Measurements from ENCODE around the gene AP3S1.
A peak's percentile ranks its signal among the peaks of the same experiment; 100 is the strongest.
"Not testable (repeated sequence)": the region's sequence is repeated elsewhere in the genome, so short reads cannot be mapped to it uniquely, and the experiment has no call there.

Gene AP3S1

DNA sequence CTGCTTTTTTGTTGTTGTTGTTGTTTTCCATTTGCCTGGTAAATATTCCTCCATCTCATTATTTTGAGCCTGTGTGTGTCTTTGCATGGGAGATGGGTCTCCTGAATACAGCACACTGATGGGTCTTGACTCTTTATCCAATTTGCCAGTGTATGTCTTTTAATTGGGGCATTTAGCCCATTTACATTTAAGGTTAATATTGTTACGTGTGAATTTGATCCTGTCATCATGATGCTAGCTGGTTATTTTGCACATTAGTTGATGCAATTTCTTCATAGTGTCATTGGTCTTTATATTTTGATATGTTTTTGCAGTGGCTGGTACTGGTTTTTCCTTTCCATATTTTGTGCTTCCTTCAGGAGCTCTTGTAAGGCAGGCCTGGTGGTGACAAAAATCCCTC is 16.8 kb upstream of the AP3S1 start:
- DNase-seq = not testable (repeated sequence)

GRCh38 chr5:115825948-115826347 is 15.8 kb upstream of the AP3S1 start:
- DNase-seq = no peak

GRCh38 chr5:115829913-115830312 is 11.8 kb upstream of the AP3S1 start:
- DNase-seq = no peak

GRCh38 chr5:115831163-115831768 is 10.5 kb upstream of the AP3S1 start:
- DNase-seq = peak in 7 of 51 donors; percentile 3 to 20 (median 10)

- DNase-seq = no peak
Observed at GRCh38 chr5:115835481-115835880, 6.3 kb upstream of the AP3S1 start.

- DNase-seq = peak in 2 of 51 donors; percentile 3 to 34
Observed at GRCh38 chr5:115838885-115839518, 2.7 kb upstream of the AP3S1 start.

DNA sequence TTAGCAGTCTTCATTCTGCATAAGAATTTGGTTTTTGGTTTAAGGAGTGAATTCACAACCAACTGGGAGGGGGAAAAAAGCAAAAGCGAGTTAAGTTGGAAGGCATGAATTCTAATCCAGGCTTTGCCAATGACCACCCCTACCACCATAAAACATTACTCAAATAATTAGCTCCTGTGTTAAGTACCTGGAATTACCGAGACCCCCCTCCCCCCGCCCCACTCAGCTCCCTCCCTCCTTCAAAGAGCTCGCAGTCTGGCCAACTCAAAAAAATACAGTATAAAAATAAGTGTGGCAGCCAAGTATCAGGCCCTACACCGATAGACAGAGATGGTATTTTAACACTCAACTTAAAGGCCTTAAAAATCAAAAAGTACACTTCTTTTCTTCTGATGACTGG is 862 bp upstream of the AP3S1 start:
- peak in 1 of 51 donors; percentile 33 for DNase-seq

- DNase-seq = peak in 20 of 51 donors; percentile 14 to 81 (median 52)
Observed at GRCh38 chr5:115842089-115842935, 577 bp downstream of the AP3S1 start.

DNA sequence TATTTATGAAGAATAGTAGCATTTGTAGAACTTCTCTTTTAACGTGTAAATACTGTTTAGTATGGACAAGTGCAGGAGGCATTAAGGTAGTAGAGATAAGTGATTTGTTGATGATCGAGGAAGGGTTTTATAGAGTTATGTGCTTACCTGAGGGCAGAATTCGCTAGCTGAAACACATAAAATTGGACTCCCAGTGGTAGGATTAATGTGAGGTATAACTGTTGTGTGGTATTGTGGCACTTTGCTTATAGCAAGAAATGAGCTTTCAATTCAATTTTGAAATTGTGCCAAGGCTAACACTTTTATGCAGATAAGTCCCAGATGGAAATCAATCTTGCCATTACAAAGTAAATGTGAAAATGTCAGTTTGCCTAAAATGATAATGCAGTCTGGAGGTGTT is 1.2 kb downstream of the AP3S1 start:
- no peak for DNase-seq

- no peak for DNase-seq
Observed at GRCh38 chr5:115843444-115844130, 1.9 kb downstream of the AP3S1 start.

- no peak for DNase-seq
Observed at GRCh38 chr5:115844321-115844817, 2.6 kb downstream of the AP3S1 start.

DNA sequence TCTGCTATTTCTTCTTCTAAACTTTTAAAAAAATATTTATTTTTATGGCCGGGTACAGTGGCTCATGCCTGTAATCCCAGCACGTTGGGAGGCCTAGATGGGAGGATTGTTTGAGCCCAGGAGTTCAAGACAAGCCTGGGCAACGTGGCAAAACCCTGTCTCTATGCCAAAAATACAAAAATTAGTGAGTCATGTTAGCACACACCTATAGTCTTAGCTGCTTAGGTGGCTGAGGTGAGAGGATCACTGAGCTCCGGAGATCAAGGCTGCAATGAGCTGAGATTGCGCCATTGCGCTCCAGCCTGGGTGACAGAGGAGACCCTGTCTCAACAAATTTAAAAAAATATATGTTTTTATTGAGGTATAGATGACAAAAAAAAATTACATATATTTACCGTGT is 5.6 kb downstream of the AP3S1 start:
- no peak for DNase-seq

- DNase-seq = no peak
Observed at GRCh38 chr5:115849258-115849798, 7.6 kb downstream of the AP3S1 start.

GRCh38 chr5:115850744-115851416 is 9.1 kb downstream of the AP3S1 start:
- no peak for DNase-seq

DNA sequence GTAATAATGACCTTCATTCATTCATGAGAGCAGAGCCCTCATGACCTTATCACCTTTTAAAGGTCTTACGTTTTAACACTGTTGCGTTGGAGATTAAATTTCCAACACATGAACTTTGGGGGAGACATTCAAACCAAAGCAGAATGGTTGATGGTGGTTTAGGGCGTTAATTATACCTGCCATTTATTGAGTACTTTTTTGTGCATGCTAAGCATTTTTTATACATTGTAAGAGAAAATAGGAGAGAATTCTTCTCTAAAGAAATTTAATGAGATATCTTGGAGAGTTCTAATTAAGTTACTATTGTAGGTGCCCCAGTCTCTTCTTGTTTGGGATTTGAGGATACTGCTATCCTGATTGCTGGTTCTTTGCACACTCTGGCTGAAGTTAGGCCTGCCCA is 12.4 kb downstream of the AP3S1 start:
- no peak for DNase-seq

DNA sequence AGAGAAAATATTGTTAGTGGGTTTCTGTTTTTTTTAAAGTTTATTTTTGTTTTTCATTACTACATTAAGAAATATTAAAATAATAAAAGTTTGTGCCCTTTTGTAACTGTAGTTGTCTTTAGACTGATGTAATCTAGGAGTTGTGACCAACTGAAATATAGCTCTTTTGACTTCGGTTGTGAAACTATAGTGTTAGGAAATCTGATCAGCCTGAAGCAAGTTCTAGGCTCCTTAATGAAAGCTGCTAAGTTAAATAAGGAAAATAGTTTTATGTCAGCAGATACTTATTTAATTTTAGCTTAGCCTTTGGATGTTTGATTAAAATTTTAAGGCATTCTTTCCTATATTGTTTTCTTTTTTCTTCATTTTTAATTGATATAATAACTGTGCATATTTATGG is 14.2 kb downstream of the AP3S1 start:
- DNase-seq = no peak

GRCh38 chr5:115857057-115857479 is 15.3 kb downstream of the AP3S1 start:
- DNase-seq = no peak

DNA sequence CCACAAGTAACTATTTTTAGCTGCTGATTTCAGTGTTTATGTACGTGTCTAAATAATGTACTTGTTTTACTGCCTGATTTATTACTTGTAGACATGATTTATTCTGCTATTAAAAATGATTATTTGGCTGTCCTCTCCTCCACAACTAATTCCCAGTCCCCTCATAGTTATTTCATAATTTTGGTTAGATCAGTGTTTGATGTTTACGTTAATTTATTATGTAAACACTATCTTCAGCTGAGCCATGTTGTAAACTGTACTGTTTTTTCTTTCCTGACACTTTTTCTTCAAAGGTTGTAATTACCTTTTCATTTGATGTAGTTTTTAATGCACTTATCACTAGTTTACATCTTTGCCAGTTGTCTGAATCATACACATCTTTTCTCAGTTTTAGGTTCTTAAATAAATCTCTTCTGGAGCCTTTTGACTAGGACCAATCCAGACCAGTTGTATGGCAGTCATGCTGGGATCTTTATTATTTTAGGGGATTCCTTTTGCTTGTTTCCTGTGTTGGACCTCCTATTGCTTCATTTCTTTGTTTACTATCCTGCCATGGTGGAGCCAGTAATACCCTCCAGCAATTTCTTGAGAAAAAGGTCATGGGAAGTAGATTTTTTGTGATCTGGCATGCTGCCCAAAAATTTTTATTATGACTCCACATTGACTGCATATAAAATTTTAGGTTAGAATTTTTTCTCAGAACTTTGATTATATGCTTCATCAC is 16.1 kb downstream of the AP3S1 start:
- no peak for DNase-seq

DNA sequence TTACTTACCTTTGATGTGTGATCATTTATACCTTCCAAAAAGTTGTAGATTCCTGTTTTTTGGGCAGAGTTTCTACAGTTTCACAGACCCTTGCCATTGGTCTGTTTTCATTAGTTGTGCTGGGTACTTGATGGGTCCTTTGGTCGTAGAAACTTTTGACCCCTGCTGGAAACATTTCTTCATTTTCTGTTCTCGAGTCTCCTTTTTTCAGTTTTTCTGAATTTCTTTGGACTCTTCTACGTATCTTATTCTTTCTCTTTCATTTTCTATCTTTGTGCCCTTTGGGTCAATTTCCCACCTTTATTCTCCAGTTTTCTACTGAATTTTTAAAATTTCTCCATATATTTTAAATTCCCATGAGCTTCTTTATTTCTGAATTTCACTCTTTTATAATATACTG is 16.7 kb downstream of the AP3S1 start:
- DNase-seq = no peak

- no peak for DNase-seq
Observed at GRCh38 chr5:115859378-115859777, 17.6 kb downstream of the AP3S1 start.
